ENCODE data around the gene CARHSP1.
"Not testable (repeated sequence)": the region's sequence is repeated elsewhere in the genome, so short reads cannot be mapped to it uniquely, and the experiment has no call there.

CARHSP1 gene

GRCh38 chr16:8868416-8869211, at the start of gene CARHSP1:
TSS of gene CARHSP1 (minus strand) at chr16:8869006. CDS start at chr16:8859328, 9,678 bp downstream.
- DNase-seq (ENCODE audit: low read depth in 1 of 2, low spot score in 1 of 2), result peak; percentile 57 to 77

GRCh38 chr16:8917336-8917735, 48.5 kb upstream of the CARHSP1 start:
- not testable (repeated sequence) for DNase-seq (ENCODE audit: low read depth in 1 of 2, low spot score in 1 of 2)

GRCh38 chr16:8916541-8917225, 47.9 kb upstream of the CARHSP1 start:
- DNase-seq (ENCODE audit: low read depth in 1 of 2, low spot score in 1 of 2), result no peak

GRCh38 chr16:8915722-8916301, 47.0 kb upstream of the CARHSP1 start:
- DNase-seq (ENCODE audit: low read depth in 1 of 2, low spot score in 1 of 2), result no peak

GRCh38 chr16:8914098-8914497, 45.3 kb upstream of the CARHSP1 start:
- no peak for DNase-seq (ENCODE audit: low read depth in 1 of 2, low spot score in 1 of 2)

GRCh38 chr16:8912793-8913192, 44.0 kb upstream of the CARHSP1 start:
- no peak for DNase-seq (ENCODE audit: low read depth in 1 of 2, low spot score in 1 of 2)

GRCh38 chr16:8910811-8911210, 42.0 kb upstream of the CARHSP1 start:
- no peak for DNase-seq (ENCODE audit: low read depth in 1 of 2, low spot score in 1 of 2)

- no peak for DNase-seq (ENCODE audit: low read depth in 1 of 2, low spot score in 1 of 2)
Observed at GRCh38 chr16:8908810-8909468, 40.1 kb upstream of the CARHSP1 start.

- DNase-seq (ENCODE audit: low read depth in 1 of 2, low spot score in 1 of 2), result no peak
Observed at GRCh38 chr16:8907096-8907495, 38.3 kb upstream of the CARHSP1 start.

GRCh38 chr16:8905795-8906591, 37.2 kb upstream of the CARHSP1 start:
- DNase-seq (ENCODE audit: low read depth in 1 of 2, low spot score in 1 of 2), result no peak

- no peak for DNase-seq (ENCODE audit: low read depth in 1 of 2, low spot score in 1 of 2)
Observed at GRCh38 chr16:8905168-8905762, 36.5 kb upstream of the CARHSP1 start.

GRCh38 chr16:8904018-8904430, 35.2 kb upstream of the CARHSP1 start:
- DNase-seq (ENCODE audit: low read depth in 1 of 2, low spot score in 1 of 2), result no peak

- DNase-seq (ENCODE audit: low read depth in 1 of 2, low spot score in 1 of 2), result no peak
Observed at GRCh38 chr16:8903004-8903403, 34.2 kb upstream of the CARHSP1 start.

- DNase-seq (ENCODE audit: low read depth in 1 of 2, low spot score in 1 of 2), result no peak
Observed at GRCh38 chr16:8901320-8901861, 32.6 kb upstream of the CARHSP1 start.

GRCh38 chr16:8900343-8900742, 31.5 kb upstream of the CARHSP1 start:
- no peak for DNase-seq (ENCODE audit: low read depth in 1 of 2, low spot score in 1 of 2)

- DNase-seq (ENCODE audit: low read depth in 1 of 2, low spot score in 1 of 2), result no peak
Observed at GRCh38 chr16:8899709-8900317, 31.0 kb upstream of the CARHSP1 start.

- no peak for DNase-seq (ENCODE audit: low read depth in 1 of 2, low spot score in 1 of 2)
Observed at GRCh38 chr16:8898660-8899318, 30.0 kb upstream of the CARHSP1 start.

GRCh38 chr16:8894736-8895334, 26.0 kb upstream of the CARHSP1 start:
- DNase-seq (ENCODE audit: low read depth in 1 of 2, low spot score in 1 of 2), result no peak

All from activated T-helper 1 cell treated with anti-CD3 and anti-CD28 coated beads, Interleukin-2, amount 50 U/mL, for 16 hours (primary cell).